Liver (tissue), 9 donors: ENCODE measurements around the gene CCND3. TPM values are rescaled to one million over a fixed set of nuclear protein-coding genes. Genes with fewer than 3 reads are reported as not detected.

Source experiments
- DNase-seq: peaks from one replicate; pipeline ENCODE4 v3.0.0-alpha.2; 2017; ENCODE audit warnings: low spot score
- H3K27ac ChIP-seq, 2 donors: one replicate each; pipeline ENCODE4 v1.7.0; 2013; ENCODE audit warnings: inconsistent platforms in 2 of 2, low read length in 2 of 2, control low read depth in 1 of 2, low read depth in 1 of 2, mild to moderate bottlenecking in 1 of 2
- H3K27me3 ChIP-seq, 4 donors: one replicate each; pipeline versions ENCODE4 v1.6.1 to v1.7.0; 2013; ENCODE audit warnings: low read length in 3 of 4, inconsistent platforms in 1 of 4, mild to moderate bottlenecking in 1 of 4, moderate library complexity in 1 of 4; ENCODE audit not compliant: control insufficient read depth in 4 of 4, insufficient read depth in 4 of 4
- H3K36me3 ChIP-seq, 4 donors: one replicate each; pipeline versions ENCODE4 v1.6.1 to v1.7.0; 2013; ENCODE audit warnings: low read length in 3 of 4, mild to moderate bottlenecking in 3 of 4, low read depth in 1 of 4, moderate library complexity in 1 of 4; ENCODE audit not compliant: control insufficient read depth in 4 of 4, insufficient read depth in 3 of 4
- H3K4me1 ChIP-seq, 4 donors: one replicate each; pipeline versions ENCODE4 v1.6.1 to v1.7.0; 2013; ENCODE audit warnings: low read length in 3 of 4, mild to moderate bottlenecking in 3 of 4, moderate library complexity in 1 of 4; ENCODE audit not compliant: control insufficient read depth in 4 of 4, insufficient read depth in 4 of 4
- H3K4me3 ChIP-seq, 3 donors: one replicate each; pipeline versions ENCODE4 v1.6.1 to v1.7.0; 2013; ENCODE audit warnings: low read length in 3 of 3, control low read depth in 1 of 3, low read depth in 1 of 3, mild to moderate bottlenecking in 1 of 3
- H3K9ac ChIP-seq, 2 donors: one replicate each; pipeline ENCODE4 v1.7.0; 2013; ENCODE audit warnings: low read length in 2 of 2, mild to moderate bottlenecking in 2 of 2, moderate library complexity in 2 of 2, control low read depth in 1 of 2, low read depth in 1 of 2
- H3K9me3 ChIP-seq, 4 donors: one replicate each; pipeline versions ENCODE4 v1.6.1 to v1.7.0; 2013; ENCODE audit warnings: low read length in 3 of 4; ENCODE audit not compliant: control insufficient read depth in 4 of 4
- EGR1 ChIP-seq, 2 donors: IDR thresholded peaks; 2 replicates each; pipeline ENCODE4 v1.6.1; 2016 to 2018; ENCODE audit warnings: antibody characterized with exemption in 2 of 2, low read depth in 2 of 2
- FOXA1 ChIP-seq: IDR thresholded peaks from 2 replicates; pipeline ENCODE4 v1.6.1; 2016; ENCODE audit warnings: antibody characterized with exemption
- FOXA2 ChIP-seq: IDR thresholded peaks from 2 replicates; pipeline ENCODE4 v1.6.1; 2016; ENCODE audit warnings: antibody characterized with exemption
- GABPA ChIP-seq, 2 donors: IDR thresholded peaks in 1 of 2; conservative IDR thresholded peaks in 1 of 2; 2 replicates each; pipeline ENCODE4 v1.6.1; 2016; ENCODE audit warnings: antibody characterized with exemption in 2 of 2, mild to moderate bottlenecking in 1 of 2, moderate library complexity in 1 of 2
- HNF4A ChIP-seq, 2 donors: conservative IDR thresholded peaks; 2 replicates each; pipeline ENCODE4 v1.6.1; 2016; ENCODE audit warnings: antibody characterized with exemption in 2 of 2, mild to moderate bottlenecking in 2 of 2
- HNF4G ChIP-seq: IDR thresholded peaks from 2 replicates; pipeline ENCODE4 v1.6.1; 2016; ENCODE audit warnings: antibody characterized with exemption
- JUND ChIP-seq, 2 donors: IDR thresholded peaks; 2 replicates each; pipeline ENCODE4 v1.6.1; 2016; ENCODE audit warnings: antibody characterized with exemption in 2 of 2
- NR2F2 ChIP-seq: IDR thresholded peaks from 2 replicates; pipeline ENCODE4 v1.6.1; 2016; ENCODE audit warnings: antibody characterized with exemption
- RAD21 ChIP-seq, 2 donors: IDR thresholded peaks; 2 replicates each; pipeline ENCODE4 v1.6.1; 2016; ENCODE audit warnings: antibody characterized with exemption in 2 of 2, mild to moderate bottlenecking in 2 of 2
- RXRA ChIP-seq, 2 donors: IDR thresholded peaks; 2 replicates each; pipeline ENCODE4 v1.6.1; 2017 to 2018; ENCODE audit warnings: antibody characterized with exemption in 2 of 2, mild to moderate bottlenecking in 1 of 2
- SP1 ChIP-seq: IDR thresholded peaks from 2 replicates; pipeline ENCODE4 v1.6.1; 2018; ENCODE audit warnings: antibody characterized with exemption, mild to moderate bottlenecking
- TAF1 ChIP-seq: conservative IDR thresholded peaks from 2 replicates; pipeline ENCODE4 v1.6.1; 2016; ENCODE audit warnings: antibody characterized with exemption, mild to moderate bottlenecking
- YY1 ChIP-seq: IDR thresholded peaks from 2 replicates; pipeline ENCODE4 v1.6.1; 2016; ENCODE audit warnings: antibody characterized with exemption, mild to moderate bottlenecking
- WGBS: extraction: QIAGEN DNeasy Blood & Tissue Kit; methylation state at CpG from one replicate; pipeline ENCODE4 v1.1.7; 2013; 5-methylcytosine and 5-hydroxymethylcytosine counted together
- polyA plus RNA-seq, 2 donors: library from polyadenylated mRNA; stranded (reverse) in 1 of 2; unstranded in 1 of 2; fragments of 200-250 nt in 1 of 2; fragments of >200 nt in 1 of 2; fragmentation: Nextera tagmentation in 1 of 2; extraction: Ambion mirVana in 1 of 2; gene quantifications; one replicate each; pipeline versions ENCODE4 v1.2.1 to v1.2.3, GENCODE V29; 2013 to 2015
- total RNA-seq, 2 donors: library from RNA; depleted of rRNA; stranded (reverse); fragments of >200 nt; gene quantifications; one replicate each; pipeline ENCODE4 v1.2.3, GENCODE V29; 2014
- TF ChIP-seq, protein P1 (sequence below): IDR thresholded peaks from 2 replicates; pipeline ENCODE4 v1.6.1; 2016; ENCODE audit warnings: antibody characterized with exemption
- TF ChIP-seq, protein P2 (sequence below): IDR thresholded peaks from 2 replicates; pipeline ENCODE4 v1.6.1; 2016; ENCODE audit warnings: antibody characterized with exemption
- TF ChIP-seq, protein P3 (sequence below): IDR thresholded peaks from 2 replicates; pipeline ENCODE4 v1.6.1; 2016; ENCODE audit warnings: antibody characterized with exemption, mild to moderate bottlenecking
- TF ChIP-seq, protein P4 (sequence below): IDR thresholded peaks from 2 replicates; pipeline ENCODE4 v1.6.1; 2016; ENCODE audit warnings: antibody characterized with exemption
- TF ChIP-seq, protein P5 (sequence below): fragments of 150-350 bp; IDR thresholded peaks from 2 replicates; pipeline ENCODE4 v1.5.1; 2017; ENCODE audit warnings: improper control_type of control experiment, low read depth, low read length; ENCODE audit not compliant: missing input control
- donor health status: healthy.
- donor health status: healthy.
- donor health status: healthy.
- donor health status: healthy.
- donor health status: healthy.

Gene CCND3
- total and polyA plus RNA-seq, 4 donors, result 11.6 to 54.3 (median 23.2) TPM

DNA sequence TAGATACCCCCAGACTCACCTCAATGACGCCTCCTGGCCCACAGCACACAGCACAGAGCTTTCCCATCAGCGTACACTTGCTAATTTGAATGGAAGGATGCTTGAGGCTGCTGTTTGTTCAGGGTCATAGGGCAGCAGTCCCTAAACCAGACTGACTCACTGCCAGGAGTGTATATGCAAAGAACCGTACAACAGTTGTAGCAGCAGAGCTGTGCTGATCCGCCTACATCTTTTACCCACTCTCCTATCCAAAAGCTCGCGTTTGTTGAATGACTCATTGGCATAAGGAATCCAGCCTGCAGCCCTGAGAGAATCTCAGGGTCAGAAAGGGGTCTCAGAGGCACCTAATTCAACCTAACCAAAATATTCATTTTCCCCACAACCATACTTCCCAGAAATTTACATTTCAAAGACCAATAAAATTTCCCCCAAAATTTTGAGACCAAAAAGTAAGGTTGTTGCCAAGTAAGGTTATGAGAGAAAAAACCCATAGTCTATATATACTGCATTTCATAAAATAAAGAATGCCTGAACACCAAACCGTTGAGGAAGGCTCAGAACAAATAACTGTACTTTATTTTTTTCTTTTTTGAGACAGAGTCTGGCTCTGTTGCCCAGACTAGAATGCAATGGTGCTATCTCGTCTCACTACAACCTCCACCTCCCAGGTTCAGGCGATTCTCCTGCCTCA lies 35.3 kb upstream of the CCND3 start:
- H3K27ac ChIP-seq, result no peak overlapping the region
- H3K9me3 ChIP-seq, result no peaks in the 10 kb centered on the region
- DNase-seq, result no peak
- 66% methylated on average over 9 of the region's 9 CpGs for WGBS
- H3K4me3 ChIP-seq, result no peak overlapping the region
- H3K36me3 ChIP-seq, result no peaks in the 10 kb centered on the region
- no peaks in the 10 kb centered on the region for H3K27me3 ChIP-seq
- TF ChIP-seq RXRA (IDR thresholded peaks at IDR 0.05), result no peak
- TF ChIP-seq JUND (IDR thresholded peaks at IDR 0.05), result no peak
- TF ChIP-seq GABPA (IDR thresholded peaks at IDR 0.05 in 1 of 2, conservative IDR thresholded peaks at IDR 0.05 in 1 of 2), result no peak
- no peak for TF ChIP-seq FOXA1
- TF ChIP-seq, protein P1, sequence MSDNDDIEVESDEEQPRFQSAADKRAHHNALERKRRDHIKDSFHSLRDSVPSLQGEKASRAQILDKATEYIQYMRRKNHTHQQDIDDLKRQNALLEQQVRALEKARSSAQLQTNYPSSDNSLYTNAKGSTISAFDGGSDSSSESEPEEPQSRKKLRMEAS, result no peak
- TF ChIP-seq NR2F2, result no peak
- TF ChIP-seq RAD21 (IDR thresholded peaks at IDR 0.05), result no peak
- no peak for TF ChIP-seq FOXA2
- no peak for TF ChIP-seq HNF4A (conservative IDR thresholded peaks at IDR 0.05)
- TF ChIP-seq, protein P2, sequence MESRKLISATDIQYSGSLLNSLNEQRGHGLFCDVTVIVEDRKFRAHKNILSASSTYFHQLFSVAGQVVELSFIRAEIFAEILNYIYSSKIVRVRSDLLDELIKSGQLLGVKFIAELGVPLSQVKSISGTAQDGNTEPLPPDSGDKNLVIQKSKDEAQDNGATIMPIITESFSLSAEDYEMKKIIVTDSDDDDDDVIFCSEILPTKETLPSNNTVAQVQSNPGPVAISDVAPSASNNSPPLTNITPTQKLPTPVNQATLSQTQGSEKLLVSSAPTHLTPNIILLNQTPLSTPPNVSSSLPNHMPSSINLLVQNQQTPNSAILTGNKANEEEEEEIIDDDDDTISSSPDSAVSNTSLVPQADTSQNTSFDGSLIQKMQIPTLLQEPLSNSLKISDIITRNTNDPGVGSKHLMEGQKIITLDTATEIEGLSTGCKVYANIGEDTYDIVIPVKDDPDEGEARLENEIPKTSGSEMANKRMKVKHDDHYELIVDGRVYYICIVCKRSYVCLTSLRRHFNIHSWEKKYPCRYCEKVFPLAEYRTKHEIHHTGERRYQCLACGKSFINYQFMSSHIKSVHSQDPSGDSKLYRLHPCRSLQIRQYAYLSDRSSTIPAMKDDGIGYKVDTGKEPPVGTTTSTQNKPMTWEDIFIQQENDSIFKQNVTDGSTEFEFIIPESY, result no peak
- TF ChIP-seq, protein P3, sequence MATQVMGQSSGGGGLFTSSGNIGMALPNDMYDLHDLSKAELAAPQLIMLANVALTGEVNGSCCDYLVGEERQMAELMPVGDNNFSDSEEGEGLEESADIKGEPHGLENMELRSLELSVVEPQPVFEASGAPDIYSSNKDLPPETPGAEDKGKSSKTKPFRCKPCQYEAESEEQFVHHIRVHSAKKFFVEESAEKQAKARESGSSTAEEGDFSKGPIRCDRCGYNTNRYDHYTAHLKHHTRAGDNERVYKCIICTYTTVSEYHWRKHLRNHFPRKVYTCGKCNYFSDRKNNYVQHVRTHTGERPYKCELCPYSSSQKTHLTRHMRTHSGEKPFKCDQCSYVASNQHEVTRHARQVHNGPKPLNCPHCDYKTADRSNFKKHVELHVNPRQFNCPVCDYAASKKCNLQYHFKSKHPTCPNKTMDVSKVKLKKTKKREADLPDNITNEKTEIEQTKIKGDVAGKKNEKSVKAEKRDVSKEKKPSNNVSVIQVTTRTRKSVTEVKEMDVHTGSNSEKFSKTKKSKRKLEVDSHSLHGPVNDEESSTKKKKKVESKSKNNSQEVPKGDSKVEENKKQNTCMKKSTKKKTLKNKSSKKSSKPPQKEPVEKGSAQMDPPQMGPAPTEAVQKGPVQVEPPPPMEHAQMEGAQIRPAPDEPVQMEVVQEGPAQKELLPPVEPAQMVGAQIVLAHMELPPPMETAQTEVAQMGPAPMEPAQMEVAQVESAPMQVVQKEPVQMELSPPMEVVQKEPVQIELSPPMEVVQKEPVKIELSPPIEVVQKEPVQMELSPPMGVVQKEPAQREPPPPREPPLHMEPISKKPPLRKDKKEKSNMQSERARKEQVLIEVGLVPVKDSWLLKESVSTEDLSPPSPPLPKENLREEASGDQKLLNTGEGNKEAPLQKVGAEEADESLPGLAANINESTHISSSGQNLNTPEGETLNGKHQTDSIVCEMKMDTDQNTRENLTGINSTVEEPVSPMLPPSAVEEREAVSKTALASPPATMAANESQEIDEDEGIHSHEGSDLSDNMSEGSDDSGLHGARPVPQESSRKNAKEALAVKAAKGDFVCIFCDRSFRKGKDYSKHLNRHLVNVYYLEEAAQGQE, result no peak
- no peak for TF ChIP-seq TAF1
- TF ChIP-seq, protein P4, sequence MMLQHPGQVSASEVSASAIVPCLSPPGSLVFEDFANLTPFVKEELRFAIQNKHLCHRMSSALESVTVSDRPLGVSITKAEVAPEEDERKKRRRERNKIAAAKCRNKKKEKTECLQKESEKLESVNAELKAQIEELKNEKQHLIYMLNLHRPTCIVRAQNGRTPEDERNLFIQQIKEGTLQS, result no peak
- TF ChIP-seq, protein P5, sequence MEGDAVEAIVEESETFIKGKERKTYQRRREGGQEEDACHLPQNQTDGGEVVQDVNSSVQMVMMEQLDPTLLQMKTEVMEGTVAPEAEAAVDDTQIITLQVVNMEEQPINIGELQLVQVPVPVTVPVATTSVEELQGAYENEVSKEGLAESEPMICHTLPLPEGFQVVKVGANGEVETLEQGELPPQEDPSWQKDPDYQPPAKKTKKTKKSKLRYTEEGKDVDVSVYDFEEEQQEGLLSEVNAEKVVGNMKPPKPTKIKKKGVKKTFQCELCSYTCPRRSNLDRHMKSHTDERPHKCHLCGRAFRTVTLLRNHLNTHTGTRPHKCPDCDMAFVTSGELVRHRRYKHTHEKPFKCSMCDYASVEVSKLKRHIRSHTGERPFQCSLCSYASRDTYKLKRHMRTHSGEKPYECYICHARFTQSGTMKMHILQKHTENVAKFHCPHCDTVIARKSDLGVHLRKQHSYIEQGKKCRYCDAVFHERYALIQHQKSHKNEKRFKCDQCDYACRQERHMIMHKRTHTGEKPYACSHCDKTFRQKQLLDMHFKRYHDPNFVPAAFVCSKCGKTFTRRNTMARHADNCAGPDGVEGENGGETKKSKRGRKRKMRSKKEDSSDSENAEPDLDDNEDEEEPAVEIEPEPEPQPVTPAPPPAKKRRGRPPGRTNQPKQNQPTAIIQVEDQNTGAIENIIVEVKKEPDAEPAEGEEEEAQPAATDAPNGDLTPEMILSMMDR, result no peak
- TF ChIP-seq SP1, result no peak
- TF ChIP-seq HNF4G, result no peak
- TF ChIP-seq YY1, result no peak
- no peak for TF ChIP-seq EGR1 (IDR thresholded peaks at IDR 0.05; ENCODE audit: low read depth in 2 of 2)
- H3K9ac ChIP-seq, result no peak overlapping the region
- H3K4me1 ChIP-seq, result no peaks in the 10 kb centered on the region
